Chondrocyte (in vitro differentiated cells): Measurements from ENCODE around the gene PRMT3. TPM values are rescaled to one million over a fixed set of nuclear protein-coding genes. Genes with fewer than 3 reads are reported as not detected.
"Not testable (repeated sequence)": the region's sequence is repeated elsewhere in the genome, so short reads cannot be mapped to it uniquely, and the experiment has no call there.

Source experiments
- DNase-seq: peaks from one replicate; pipeline ENCODE4 v3.0.0; 2021; ENCODE audit warnings: mixed read lengths, low spot score
- H3K27ac Mint-ChIP-seq: one replicate; pipeline ENCODE4 v1.8.0; 2021; ENCODE audit warnings: mild to moderate bottlenecking, moderate library complexity, mixed read lengths; ENCODE audit not compliant: unreplicated experiment
- H3K27me3 Mint-ChIP-seq: 2 replicates; pipeline ENCODE4 v1.8.0; 2021; ENCODE audit warnings: low read depth, mixed read lengths
- H3K36me3 Mint-ChIP-seq: 2 replicates; pipeline ENCODE4 v1.8.0; 2021; ENCODE audit warnings: low read depth, mixed read lengths
- H3K4me1 Mint-ChIP-seq: 2 replicates; pipeline ENCODE4 v1.8.0; 2021; ENCODE audit warnings: low read depth, mild to moderate bottlenecking, mixed read lengths
- H3K4me3 Mint-ChIP-seq: one replicate; pipeline ENCODE4 v1.8.0; 2021; ENCODE audit warnings: mild to moderate bottlenecking, moderate library complexity, mixed read lengths; ENCODE audit not compliant: unreplicated experiment
- H3K9me3 Mint-ChIP-seq: 2 replicates; pipeline ENCODE4 v1.8.0; 2021; ENCODE audit warnings: low read depth, mixed read lengths
- CTCF ChIP-seq: fragments of 200-600 bp; sonication (generic); IDR thresholded peaks from 2 replicates; pipeline ENCODE4 v1.5.0; 2021; ENCODE audit warnings: antibody characterized with exemption, mild to moderate bottlenecking, moderate library complexity
- total RNA-seq: library from RNA; stranded (reverse); gene quantifications from 3 replicates; pipeline ENCODE4 v1.2.1, GENCODE V29; 2021

PRMT3 gene
- total RNA-seq, 1 donor from 2014 or later, result 10.6 TPM

- Mint-ChIP-seq H3K27ac (no peak overlapping the region), H3K4me1 (peaks cover 20% of the 10 kb centered on the region), H3K36me3 (peaks cover 14% of the 10 kb centered on the region), H3K27me3 (no peaks in the 10 kb centered on the region), H3K4me3 (no peak overlapping the region), H3K9me3 (no peaks in the 10 kb centered on the region)
- DNase-seq, result no peak
- no peak for TF ChIP-seq CTCF
These were observed 12.7 kb upstream of the PRMT3 start for GRCh38 chr11:20374741-20375300.

GRCh38 chr11:20376162-20376730 is 11.3 kb upstream of the PRMT3 start:
- Mint-ChIP-seq H3K36me3 (peaks cover 14% of the 10 kb centered on the region), H3K4me1 (peaks cover 20% of the 10 kb centered on the region), H3K27ac (no peak overlapping the region), H3K27me3 (no peaks in the 10 kb centered on the region), H3K9me3 (no peaks in the 10 kb centered on the region), H3K4me3 (no peak overlapping the region)
- DNase-seq, result no peak
- no peak for TF ChIP-seq CTCF

- not testable (repeated sequence) for H3K4me3 Mint-ChIP-seq, H3K27me3 Mint-ChIP-seq, DNase-seq, H3K27ac Mint-ChIP-seq, H3K9me3 Mint-ChIP-seq, H3K36me3 Mint-ChIP-seq
- H3K4me1 Mint-ChIP-seq, result peaks cover 25% of the 10 kb centered on the region
These were observed 1.5 kb upstream of the PRMT3 start for GRCh38 chr11:20385996-20386395.

GRCh38 chr11:20388096-20389055 is 860 bp downstream of the PRMT3 start:
- no peak for TF ChIP-seq CTCF
- Mint-ChIP-seq H3K27me3 (no peaks in the 10 kb centered on the region), H3K4me3 (peak overlapping the region; percentile 95), H3K27ac (peak overlapping the region; percentile 79), H3K9me3 (no peaks in the 10 kb centered on the region), H3K4me1 (peaks cover 25% of the 10 kb centered on the region), H3K36me3 (no peaks in the 10 kb centered on the region)
- no peak for DNase-seq

GRCh38 chr11:20397281-20397680 is 9.8 kb downstream of the PRMT3 start:
- no peaks in the 10 kb centered on the region for H3K36me3 Mint-ChIP-seq
- no peak for DNase-seq

More at GRCh38 chr11:20397281-20397680, 9.8 kb downstream of the PRMT3 start:
- H3K4me1 Mint-ChIP-seq, result no peaks in the 10 kb centered on the region
- H3K9me3 Mint-ChIP-seq, result no peaks in the 10 kb centered on the region
- H3K4me3 Mint-ChIP-seq, result no peak overlapping the region
- TF ChIP-seq CTCF, result peak; percentile 81
- no peak overlapping the region for H3K27ac Mint-ChIP-seq
- no peaks in the 10 kb centered on the region for H3K27me3 Mint-ChIP-seq
